Muscle of arm (tissue), 12 donors: ENCODE data around the gene CDH13. TPM values are rescaled to one million over a fixed set of nuclear protein-coding genes. Genes with fewer than 3 reads are reported as not detected.

Source experiments
- DNase-seq: peaks from one replicate; pipeline ENCODE4 v3.0.0-alpha.2; 2013
- polyA plus RNA-seq, 12 donors: library from polyadenylated mRNA; unstranded; fragments of 120-200 nt; gene quantifications; one replicate each; pipeline ENCODE4 v1.2.1, GENCODE V29; 2013; ENCODE audit not compliant: insufficient read length in 12 of 12

Gene CDH13
- polyA plus RNA-seq, 12 donors = 28.8 to 58.8 (median 54.1) TPM; not detected in 1

DNA sequence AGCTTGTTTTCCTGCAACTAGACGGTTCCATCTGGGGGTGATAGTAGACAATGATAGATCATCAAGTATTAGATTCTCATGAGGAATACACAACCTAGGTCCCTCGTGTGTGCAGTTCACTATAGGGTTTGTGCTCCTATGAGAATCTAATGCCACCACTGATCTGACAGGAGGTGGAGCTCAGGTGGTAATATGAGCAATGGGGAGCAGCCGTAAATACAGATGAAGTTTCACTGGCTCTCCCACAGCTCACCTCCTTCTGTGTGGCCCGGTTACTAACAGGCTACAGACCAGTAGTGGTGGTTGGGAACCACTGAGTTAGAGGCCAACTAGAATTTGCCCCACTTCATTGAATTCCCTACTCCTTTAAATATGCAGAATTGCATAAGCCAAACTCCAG is 1033.5 kb downstream of the CDH13 start:
- DNase-seq = no peak

DNA sequence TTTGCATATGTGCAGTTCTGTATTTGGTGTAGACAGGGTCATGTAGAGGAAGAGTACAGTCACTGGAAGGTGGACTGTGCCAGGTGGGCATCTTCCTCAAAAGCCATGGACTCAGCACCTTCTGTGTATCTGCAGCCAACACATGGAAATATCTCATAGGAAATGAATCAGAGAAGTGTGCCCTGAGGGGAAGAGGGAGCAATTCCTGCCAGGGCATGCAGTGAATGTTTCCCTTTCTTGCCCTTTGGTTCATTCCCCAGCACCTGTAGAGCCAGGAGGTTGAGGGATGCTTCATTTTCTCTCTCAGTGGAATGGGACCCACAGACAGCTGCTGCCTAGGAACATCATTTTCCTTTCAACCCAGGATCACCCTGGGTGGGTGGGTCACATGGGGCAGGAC is 1034.9 kb downstream of the CDH13 start:
- no peak for DNase-seq

GRCh38 chr16:83666449-83666848 is 1039.7 kb downstream of the CDH13 start:
- no peak for DNase-seq

DNA sequence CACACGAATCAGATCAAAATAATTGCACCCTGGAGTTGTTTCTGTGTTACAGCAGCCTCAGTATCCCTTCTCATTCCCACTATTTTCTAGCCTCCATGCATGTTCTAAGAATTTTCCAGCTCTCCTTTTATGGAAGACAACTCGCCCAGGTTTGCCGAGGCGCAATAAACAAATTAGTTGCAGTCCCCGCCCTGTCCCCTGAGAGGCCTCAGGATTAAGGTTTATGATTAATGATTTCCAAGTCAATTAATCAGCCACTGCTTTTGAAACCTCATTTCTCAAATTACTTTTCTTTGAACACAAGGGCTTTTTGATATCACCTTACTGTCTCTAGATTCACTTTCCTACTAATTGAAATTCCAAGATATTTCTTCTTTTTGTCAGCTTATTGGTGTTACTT is 1042.7 kb downstream of the CDH13 start:
- DNase-seq = no peak

GRCh38 chr16:83674931-83675535 is 1048.3 kb downstream of the CDH13 start:
- DNase-seq = no peak

GRCh38 chr16:83676086-83676485 is 1049.3 kb downstream of the CDH13 start:
- peak; percentile 16 for DNase-seq

DNA sequence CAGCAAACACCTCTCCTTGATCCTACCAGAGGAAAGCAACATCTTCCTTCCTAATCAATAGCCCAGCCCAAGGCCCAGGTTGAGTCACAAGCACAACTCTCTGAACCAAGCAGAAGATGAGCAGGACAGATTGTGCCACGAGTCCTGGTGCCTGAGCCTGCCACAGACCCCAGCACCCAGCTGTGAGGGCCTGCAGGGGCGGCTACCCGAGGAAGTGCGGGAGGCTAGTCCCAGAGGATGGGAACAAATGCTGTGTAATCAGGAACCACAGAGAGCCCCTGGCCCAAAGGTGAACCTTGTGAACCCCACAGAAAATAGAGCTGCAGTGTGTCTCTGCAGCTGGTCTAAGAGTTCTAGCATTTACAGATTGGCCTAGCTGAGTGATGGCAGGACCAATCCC is 1054.2 kb downstream of the CDH13 start:
- no peak for DNase-seq

DNA sequence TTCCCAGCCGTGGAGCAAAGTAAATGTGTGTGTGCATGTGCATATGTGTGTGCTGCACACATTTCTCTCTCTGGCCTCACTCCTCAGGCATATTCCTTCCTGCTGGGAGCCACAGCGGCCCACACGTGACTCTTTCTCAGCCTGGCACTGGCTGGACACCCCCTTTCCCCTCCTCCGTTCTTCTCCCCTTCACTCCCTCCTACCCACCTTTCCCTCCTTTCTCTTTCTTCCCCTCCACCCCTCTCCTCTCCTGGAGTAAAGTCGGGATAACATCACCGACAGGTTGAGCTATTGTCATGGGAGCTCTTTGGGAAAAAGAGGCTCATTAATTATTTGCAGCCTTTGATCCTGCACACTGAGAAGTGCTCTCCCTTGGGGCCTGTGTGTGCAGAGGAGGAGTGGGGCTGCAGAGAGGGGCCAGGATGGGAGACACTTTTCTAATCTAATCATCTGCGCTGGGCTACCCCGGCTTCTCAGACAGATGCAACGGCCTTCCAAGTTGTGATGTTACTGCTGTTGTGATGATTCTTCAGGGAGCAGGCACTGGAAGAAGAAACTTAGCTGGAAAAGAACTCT is 1054.7 kb downstream of the CDH13 start:
- DNase-seq = no peak

DNA sequence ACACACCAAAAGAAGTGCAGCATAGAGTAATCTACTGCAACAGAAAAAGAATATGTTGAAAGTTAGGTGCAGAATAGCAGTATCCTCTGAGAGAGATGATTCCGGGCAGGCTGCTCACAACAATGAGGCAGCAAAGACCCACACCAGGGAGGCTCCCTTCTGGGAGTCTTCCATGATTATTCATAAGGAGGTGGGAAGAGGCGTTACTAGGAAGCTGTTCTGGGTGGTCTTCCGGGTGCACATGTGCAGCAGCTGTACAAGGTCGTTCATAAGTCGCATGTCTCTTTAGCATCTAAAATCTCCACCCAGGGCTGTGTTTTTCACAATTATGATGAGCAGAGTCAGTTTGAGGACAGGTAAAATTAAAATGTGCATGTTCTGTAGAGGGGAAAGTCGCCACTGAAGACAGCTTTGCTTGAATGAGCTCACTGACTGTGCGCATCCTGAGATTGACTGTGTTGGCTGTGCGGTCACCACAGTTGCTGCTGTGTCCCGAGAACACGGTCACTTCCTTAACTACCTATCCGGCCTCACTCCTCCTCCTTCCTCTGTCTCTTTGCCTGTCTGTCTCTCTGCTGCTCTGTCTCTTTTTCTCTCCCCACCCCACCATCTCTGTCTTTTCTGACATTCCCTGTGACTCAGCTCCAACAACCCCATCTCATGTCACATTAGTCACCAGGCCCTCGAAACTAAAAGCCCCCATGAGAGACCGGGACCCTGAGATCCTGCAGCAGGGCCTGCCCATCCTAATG is 1055.5 kb downstream of the CDH13 start:
- no peak for DNase-seq

DNA sequence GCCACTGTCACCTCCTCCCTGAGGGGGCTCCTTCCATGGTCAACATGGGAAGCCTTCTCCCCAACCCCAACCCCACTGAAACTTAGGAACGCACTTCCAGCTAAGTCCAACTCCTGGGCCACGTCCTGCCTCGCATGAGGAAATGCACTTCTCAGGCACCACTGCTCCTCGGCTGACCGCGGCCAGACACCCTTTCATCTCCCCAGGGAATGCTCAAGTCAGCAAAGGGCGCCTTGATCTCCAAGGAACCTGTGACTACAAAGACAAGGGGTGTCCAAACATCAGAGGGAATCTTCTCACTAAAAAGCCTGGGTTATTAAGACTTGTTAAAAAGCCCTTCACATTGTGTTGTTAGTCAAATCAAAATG is 1056.1 kb downstream of the CDH13 start:
- DNase-seq = no peak

DNA sequence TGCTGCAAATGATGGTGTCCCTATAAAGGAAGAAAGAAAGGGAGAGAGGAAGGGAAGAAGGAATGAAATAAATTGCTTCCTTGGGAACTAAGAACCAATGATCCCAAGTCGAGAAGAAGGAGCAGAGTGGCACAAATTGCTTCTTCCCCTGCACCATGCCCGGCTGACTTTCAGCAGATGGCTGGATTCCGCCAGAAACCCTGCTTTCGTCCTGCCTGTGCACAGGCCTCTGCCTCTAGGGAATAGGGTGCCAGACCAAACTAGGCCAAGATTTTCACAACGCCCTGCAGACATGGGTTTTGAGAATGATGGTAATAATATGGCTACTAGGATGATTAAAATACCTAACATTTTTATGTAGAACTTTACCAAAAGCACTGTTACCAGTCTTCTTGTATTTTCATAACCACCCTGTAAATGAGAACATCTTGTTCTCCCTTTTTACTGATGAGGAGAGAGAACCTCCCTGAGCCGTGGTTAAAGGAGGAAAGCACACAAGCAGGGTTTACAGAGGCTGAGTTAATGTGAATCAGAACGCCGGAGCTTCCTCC is 1058.9 kb downstream of the CDH13 start:
- DNase-seq = no peak

GRCh38 chr16:83686726-83687125 is 1060.0 kb downstream of the CDH13 start:
- no peak for DNase-seq

- DNase-seq = no peak
Observed at GRCh38 chr16:83689385-83689831, 1062.6 kb downstream of the CDH13 start.

GRCh38 chr16:83692224-83692623 is 1065.5 kb downstream of the CDH13 start:
- DNase-seq = no peak

GRCh38 chr16:83698964-83699363 is 1072.2 kb downstream of the CDH13 start:
- DNase-seq = no peak

GRCh38 chr16:83699817-83700216 is 1073.0 kb downstream of the CDH13 start:
- no peak for DNase-seq

DNA sequence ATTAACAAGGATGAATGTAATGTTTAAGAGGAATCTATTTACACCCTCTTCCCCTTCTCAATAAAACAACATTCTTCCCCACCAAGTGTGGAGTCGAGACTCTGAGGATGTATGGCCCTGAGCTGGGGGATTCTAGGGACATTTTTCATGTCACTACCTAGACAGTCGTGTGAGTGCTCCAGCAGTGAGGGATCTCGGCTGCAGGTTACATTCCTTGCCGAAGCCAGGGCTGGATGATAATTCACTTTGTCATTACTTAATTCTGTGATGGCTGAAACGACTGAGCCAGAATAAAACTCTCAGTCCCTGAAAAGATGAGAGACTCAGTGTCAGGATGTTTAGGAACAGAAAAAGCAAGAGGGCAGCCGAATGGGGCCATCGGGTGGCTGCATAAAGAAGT is 1074.1 kb downstream of the CDH13 start:
- DNase-seq = no peak

DNA sequence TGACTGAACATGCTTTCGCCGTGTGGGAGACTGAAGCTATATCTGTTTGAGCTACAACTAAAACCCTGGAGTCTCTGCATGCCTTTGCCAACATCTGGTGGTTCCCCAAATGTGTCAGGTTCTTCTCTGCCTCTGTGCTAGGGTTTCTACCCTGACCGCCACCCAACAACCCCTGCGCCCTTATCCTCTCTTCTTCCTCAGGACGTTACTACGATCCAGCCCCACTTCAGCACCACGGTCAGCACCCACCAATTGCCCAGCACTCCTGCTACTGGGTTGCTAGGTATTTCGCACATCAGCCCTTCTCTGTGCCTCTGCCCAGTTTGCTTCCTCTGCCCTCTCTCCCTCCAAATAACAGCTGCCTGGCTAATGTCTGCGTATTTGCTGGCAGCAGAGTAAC is 1074.7 kb downstream of the CDH13 start:
- DNase-seq = peak; percentile 51

DNA sequence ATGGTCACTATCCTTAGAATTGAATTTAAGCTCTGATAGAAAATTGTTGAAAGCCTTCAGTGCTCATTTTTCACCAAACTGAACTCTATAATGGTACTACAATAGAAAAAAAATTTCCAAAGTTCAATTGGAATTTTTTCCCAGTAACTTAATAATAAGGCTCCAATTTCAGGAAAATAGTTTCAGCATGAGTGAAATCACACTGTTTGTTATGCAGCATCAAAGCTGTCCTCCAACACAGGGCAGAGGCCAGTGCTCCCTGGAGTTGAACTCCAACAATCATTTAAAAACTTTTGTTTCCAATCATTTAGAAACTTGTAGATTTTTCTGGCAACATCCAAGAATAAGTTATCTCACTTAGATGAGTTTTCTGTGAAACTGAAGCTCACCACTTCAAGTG is 1077.9 kb downstream of the CDH13 start:
- DNase-seq = no peak

GRCh38 chr16:83705856-83706255 is 1079.1 kb downstream of the CDH13 start:
- DNase-seq = no peak

DNA sequence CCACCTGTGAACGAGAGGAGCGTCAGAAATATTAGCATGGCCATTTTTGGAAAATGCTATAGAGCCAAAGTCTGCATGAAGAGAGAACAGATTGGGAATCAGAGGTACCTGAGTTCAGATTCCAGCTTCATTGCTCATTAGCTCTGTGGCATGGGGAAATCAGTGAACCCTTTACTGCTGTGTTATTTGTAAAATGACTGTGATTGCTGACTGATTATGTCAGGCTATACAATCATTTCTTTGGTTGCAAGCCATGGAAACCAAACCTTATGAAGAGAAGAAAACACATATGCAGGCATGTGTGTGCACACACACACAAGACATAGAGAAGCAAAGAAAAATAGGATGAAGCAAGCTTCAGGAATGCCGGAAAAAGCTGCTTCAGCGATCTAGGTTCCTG is 1079.6 kb downstream of the CDH13 start:
- DNase-seq = no peak

DNA sequence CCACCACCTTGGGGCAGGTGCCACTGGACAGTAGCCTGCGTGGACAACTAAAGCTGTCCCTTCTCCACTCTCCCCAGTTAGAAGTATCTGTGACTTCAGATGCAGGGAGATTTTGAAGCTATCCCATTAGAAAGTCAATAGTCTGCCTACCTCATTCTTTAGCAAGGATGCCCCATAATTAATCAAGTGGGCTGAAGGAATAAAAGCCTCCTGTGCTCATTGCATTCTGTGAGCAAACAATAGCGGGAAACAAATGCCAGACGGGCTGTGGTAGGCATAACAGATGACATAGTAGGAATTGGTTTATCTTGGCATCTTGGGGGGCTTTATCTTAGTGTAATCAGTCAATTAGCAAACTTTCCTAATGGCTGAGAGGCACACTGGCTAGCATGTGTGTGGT is 1084.3 kb downstream of the CDH13 start:
- no peak for DNase-seq

- DNase-seq = no peak
Observed at GRCh38 chr16:83713597-83713996, 1086.8 kb downstream of the CDH13 start.
